DOHH2 (cell line): ENCODE results near the gene DOHH.

Experiments used
- EZH2phosphoT487 ChIP-seq: fragments of 200-600 bp; sonication (generic); IDR thresholded peaks from 2 replicates; pipeline ENCODE4 v1.6.1; 2017; ENCODE audit warnings: borderline replicate concordance, mild to moderate bottlenecking, antibody characterized with exemption, low read length, moderate library complexity, mixed read lengths
- TF ChIP-seq, protein P1 (sequence below): fragments of 200-600 bp; sonication (generic); IDR thresholded peaks from one replicate; pipeline ENCODE4 v1.5.1; 2014; ENCODE audit warnings: antibody characterized with exemption, mild to moderate bottlenecking, low read depth, low read length; ENCODE audit not compliant: poor library complexity, severe bottlenecking

- TF ChIP-seq, protein P1, sequence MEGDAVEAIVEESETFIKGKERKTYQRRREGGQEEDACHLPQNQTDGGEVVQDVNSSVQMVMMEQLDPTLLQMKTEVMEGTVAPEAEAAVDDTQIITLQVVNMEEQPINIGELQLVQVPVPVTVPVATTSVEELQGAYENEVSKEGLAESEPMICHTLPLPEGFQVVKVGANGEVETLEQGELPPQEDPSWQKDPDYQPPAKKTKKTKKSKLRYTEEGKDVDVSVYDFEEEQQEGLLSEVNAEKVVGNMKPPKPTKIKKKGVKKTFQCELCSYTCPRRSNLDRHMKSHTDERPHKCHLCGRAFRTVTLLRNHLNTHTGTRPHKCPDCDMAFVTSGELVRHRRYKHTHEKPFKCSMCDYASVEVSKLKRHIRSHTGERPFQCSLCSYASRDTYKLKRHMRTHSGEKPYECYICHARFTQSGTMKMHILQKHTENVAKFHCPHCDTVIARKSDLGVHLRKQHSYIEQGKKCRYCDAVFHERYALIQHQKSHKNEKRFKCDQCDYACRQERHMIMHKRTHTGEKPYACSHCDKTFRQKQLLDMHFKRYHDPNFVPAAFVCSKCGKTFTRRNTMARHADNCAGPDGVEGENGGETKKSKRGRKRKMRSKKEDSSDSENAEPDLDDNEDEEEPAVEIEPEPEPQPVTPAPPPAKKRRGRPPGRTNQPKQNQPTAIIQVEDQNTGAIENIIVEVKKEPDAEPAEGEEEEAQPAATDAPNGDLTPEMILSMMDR: no peak
- TF ChIP-seq EZH2phosphoT487: no peak
Measured at GRCh38 chr19:3518659-3519058, 18.2 kb upstream of the DOHH start.
